ENCODE results near the gene RXYLT1. TPM values are rescaled to one million over a fixed set of nuclear protein-coding genes. Genes with fewer than 3 reads are reported as not detected.

The RXYLT1 gene
- total RNA-seq, 1 experiment from 2014 or later = 9.8 TPM

DNA sequence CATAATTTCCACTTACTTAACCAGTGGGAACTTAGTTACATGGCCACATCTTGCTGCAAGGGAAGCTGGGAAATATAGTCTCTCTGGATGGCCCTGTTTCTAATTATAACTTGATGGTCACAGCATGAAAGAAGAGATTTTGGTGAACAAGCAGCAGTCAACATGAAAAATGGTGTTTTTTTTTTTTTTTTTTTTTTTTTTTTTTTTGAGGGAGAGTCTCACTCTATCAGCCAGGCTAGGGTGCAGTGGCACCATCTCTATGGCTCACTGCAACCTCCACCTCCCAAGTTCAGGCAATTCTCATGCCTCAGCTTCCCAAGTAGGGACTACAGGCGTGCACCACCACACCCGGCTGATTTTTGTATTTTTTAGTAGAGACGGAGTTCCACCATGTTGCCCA is 75.6 kb downstream of the RXYLT1 start (continued):
- TF ChIP-seq IRF2 (CRISPR knock-in tag; IDR thresholded peaks at IDR 0.05; ENCODE audit: borderline replicate concordance, low read depth) (no peak), MYBL2 (CRISPR knock-in tag; IDR thresholded peaks at IDR 0.05) (no peak), SP1 (CRISPR knock-in tag; conservative IDR thresholded peaks at IDR 0.05) (no peak)

GRCh38 chr12:63857771-63858670 is 78.3 kb downstream of the RXYLT1 start:
- Mint-ChIP-seq H3K36me3 (no peaks in the 10 kb centered on the region), H3K9me3 (no peaks in the 10 kb centered on the region), H3K27me3 (ENCODE audit: low read depth) (no peaks in the 10 kb centered on the region), H3K4me3 (no peak overlapping the region), H3K27ac (no peak overlapping the region), H3K4me1 (peaks cover 14% of the 10 kb centered on the region)
- DNase-seq (ENCODE audit: low spot score) = no peak
- no peak for TF ChIP-seq CBFB (CRISPR knock-in tag; IDR thresholded peaks at IDR 0.05; ENCODE audit: low read depth)
- no peak for TF ChIP-seq KAT7 (CRISPR knock-in tag; IDR thresholded peaks at IDR 0.05; ENCODE audit: borderline replicate concordance)
- TF ChIP-seq NR3C1 (CRISPR knock-in tag; conservative IDR thresholded peaks at IDR 0.05; ENCODE audit: low read depth) = no peak
- no peak for TF ChIP-seq ZNF423 (CRISPR knock-in tag; IDR thresholded peaks at IDR 0.05)
- no peak for TF ChIP-seq ZNF121 (CRISPR knock-in tag; IDR thresholded peaks at IDR 0.05)
- TF ChIP-seq NFATC4 (CRISPR knock-in tag; IDR thresholded peaks at IDR 0.05) = no peak
- TF ChIP-seq JAZF1 (CRISPR knock-in tag; IDR thresholded peaks at IDR 0.05) = no peak
- TF ChIP-seq, protein P1, sequence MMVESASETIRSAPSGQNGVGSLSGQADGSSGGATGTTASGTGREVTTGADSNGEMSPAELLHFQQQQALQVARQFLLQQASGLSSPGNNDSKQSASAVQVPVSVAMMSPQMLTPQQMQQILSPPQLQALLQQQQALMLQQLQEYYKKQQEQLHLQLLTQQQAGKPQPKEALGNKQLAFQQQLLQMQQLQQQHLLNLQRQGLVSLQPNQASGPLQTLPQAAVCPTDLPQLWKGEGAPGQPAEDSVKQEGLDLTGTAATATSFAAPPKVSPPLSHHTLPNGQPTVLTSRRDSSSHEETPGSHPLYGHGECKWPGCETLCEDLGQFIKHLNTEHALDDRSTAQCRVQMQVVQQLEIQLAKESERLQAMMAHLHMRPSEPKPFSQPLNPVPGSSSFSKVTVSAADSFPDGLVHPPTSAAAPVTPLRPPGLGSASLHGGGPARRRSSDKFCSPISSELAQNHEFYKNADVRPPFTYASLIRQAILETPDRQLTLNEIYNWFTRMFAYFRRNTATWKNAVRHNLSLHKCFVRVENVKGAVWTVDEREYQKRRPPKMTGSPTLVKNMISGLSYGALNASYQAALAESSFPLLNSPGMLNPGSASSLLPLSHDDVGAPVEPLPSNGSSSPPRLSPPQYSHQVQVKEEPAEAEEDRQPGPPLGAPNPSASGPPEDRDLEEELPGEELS (CRISPR knock-in tag; IDR thresholded peaks at IDR 0.05) = no peak
- no peak for TF ChIP-seq TEAD4 (CRISPR knock-in tag; IDR thresholded peaks at IDR 0.05)
- no peak for TF ChIP-seq ZNF416 (CRISPR knock-in tag; IDR thresholded peaks at IDR 0.05)
- TF ChIP-seq USF1 (CRISPR knock-in tag; IDR thresholded peaks at IDR 0.05) = no peak
- TF ChIP-seq ZBTB21 (CRISPR knock-in tag; IDR thresholded peaks at IDR 0.05; ENCODE audit: borderline replicate concordance) = no peak
- no peak for TF ChIP-seq PRDM15 (CRISPR knock-in tag; IDR thresholded peaks at IDR 0.05)
- TF ChIP-seq, protein P2, sequence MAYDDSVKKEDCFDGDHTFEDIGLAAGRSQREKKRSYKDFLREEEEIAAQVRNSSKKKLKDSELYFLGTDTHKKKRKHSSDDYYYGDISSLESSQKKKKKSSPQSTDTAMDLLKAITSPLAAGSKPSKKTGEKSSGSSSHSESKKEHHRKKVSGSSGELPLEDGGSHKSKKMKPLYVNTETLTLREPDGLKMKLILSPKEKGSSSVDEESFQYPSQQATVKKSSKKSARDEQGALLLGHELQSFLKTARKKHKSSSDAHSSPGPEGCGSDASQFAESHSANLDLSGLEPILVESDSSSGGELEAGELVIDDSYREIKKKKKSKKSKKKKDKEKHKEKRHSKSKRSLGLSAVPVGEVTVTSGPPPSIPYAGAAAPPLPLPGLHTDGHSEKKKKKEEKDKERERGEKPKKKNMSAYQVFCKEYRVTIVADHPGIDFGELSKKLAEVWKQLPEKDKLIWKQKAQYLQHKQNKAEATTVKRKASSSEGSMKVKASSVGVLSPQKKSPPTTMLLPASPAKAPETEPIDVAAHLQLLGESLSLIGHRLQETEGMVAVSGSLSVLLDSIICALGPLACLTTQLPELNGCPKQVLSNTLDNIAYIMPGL (CRISPR knock-in tag; IDR thresholded peaks at IDR 0.05) = no peak
- no peak for TF ChIP-seq TCF7 (CRISPR knock-in tag; IDR thresholded peaks at IDR 0.05; ENCODE audit: low read depth)
- TF ChIP-seq ESRRA (CRISPR knock-in tag; IDR thresholded peaks at IDR 0.05; ENCODE audit: borderline replicate concordance) = no peak
- TF ChIP-seq ZNF138 (CRISPR knock-in tag; conservative IDR thresholded peaks at IDR 0.05) = no peak
- ChIA-PET CTCF (no interaction called here), POLR2A (no interaction called here)
- no peak for ATAC-seq

Other genes with a start within 250 kb of the RXYLT1 start
- gene DPY19L2, start 111.4 kb upstream of the RXYLT1 start, total RNA-seq (2021) = 3.1 to 3.4 TPM (median 3.3 TPM) in 3 replicates
- gene SRGAP1, start 64.8 kb downstream of the RXYLT1 start, total RNA-seq (2021) = 8.1 to 10.3 TPM (median 9.9 TPM) in 3 replicates